ENCODE results near the gene SPATA32.

Gene SPATA32

GRCh38 chr17:45293413-45294211, 31.7 kb upstream of the SPATA32 start:
- peak in 1 of 2 donors; percentile 19 for DNase-seq (ENCODE audit: low read depth in 2 of 2)

- no peak for DNase-seq (ENCODE audit: low read depth in 2 of 2)
Measured at GRCh38 chr17:45292696-45293412, 31.0 kb upstream of the SPATA32 start.

- DNase-seq (ENCODE audit: low read depth in 2 of 2), result no peak
Measured at GRCh38 chr17:45291171-45291805, 29.4 kb upstream of the SPATA32 start.

- DNase-seq (ENCODE audit: low read depth in 2 of 2), result no peak
Measured at GRCh38 chr17:45290269-45290765, 28.4 kb upstream of the SPATA32 start.

GRCh38 chr17:45289301-45290268, 27.7 kb upstream of the SPATA32 start:
- DNase-seq (ENCODE audit: low read depth in 2 of 2), result no peak

GRCh38 chr17:45288825-45289224, 26.9 kb upstream of the SPATA32 start:
- DNase-seq (ENCODE audit: low read depth in 2 of 2), result no peak

GRCh38 chr17:45287526-45288500, 25.9 kb upstream of the SPATA32 start:
- DNase-seq (ENCODE audit: low read depth in 2 of 2), result no peak

- no peak for DNase-seq (ENCODE audit: low read depth in 2 of 2)
Measured at GRCh38 chr17:45286286-45286685, 24.4 kb upstream of the SPATA32 start.

- peak in 1 of 2 donors; percentile 27 for DNase-seq (ENCODE audit: low read depth in 2 of 2)
Measured at GRCh38 chr17:45284176-45285140, 22.6 kb upstream of the SPATA32 start.

GRCh38 chr17:45283711-45284110, 21.8 kb upstream of the SPATA32 start:
- no peak for DNase-seq (ENCODE audit: low read depth in 2 of 2)

GRCh38 chr17:45282683-45283644, 21.1 kb upstream of the SPATA32 start:
- no peak for DNase-seq (ENCODE audit: low read depth in 2 of 2)

GRCh38 chr17:45279898-45280297, 18.0 kb upstream of the SPATA32 start:
- DNase-seq (ENCODE audit: low read depth in 2 of 2), result no peak

- DNase-seq (ENCODE audit: low read depth in 2 of 2), result no peak
Measured at GRCh38 chr17:45277992-45278391, 16.1 kb upstream of the SPATA32 start.

- DNase-seq (ENCODE audit: low read depth in 2 of 2), result peak; percentile 86 to 89
Measured at GRCh38 chr17:45277216-45277849, 15.4 kb upstream of the SPATA32 start.

GRCh38 chr17:45276031-45276430, 14.1 kb upstream of the SPATA32 start:
- no peak for DNase-seq (ENCODE audit: low read depth in 2 of 2)

GRCh38 chr17:45274033-45274432, 12.1 kb upstream of the SPATA32 start:
- DNase-seq (ENCODE audit: low read depth in 2 of 2), result no peak

GRCh38 chr17:45273551-45273957, 11.7 kb upstream of the SPATA32 start:
- DNase-seq (ENCODE audit: low read depth in 2 of 2), result no peak

Data from activated CD4-positive, alpha-beta T cell treated with anti-CD3 and anti-CD28 coated beads for 24 hours (primary cell).